Measurements from ENCODE around the gene UACA.

- TF ChIP-seq POLR2A (IDR thresholded peaks at IDR 0.05) (no peak), CTCF (IDR thresholded peaks at IDR 0.05) (no peak)
Measured at GRCh38 chr15:70802629-70803028, 39.3 kb upstream of the UACA start.

Measured in ovary (tissue), 3 donors.